Mucosa of descending colon (tissue), 3 donors: ENCODE results near the gene SNX15. TPM values are rescaled to one million over a fixed set of nuclear protein-coding genes. Genes with fewer than 3 reads are reported as not detected.

Experiments
- ATAC-seq: fragments of 200-7000 bp; cut with Tn5 transposase; one replicate; pipeline ENCODE4 v1.9.1; 2020; ENCODE audit warnings: mild to moderate bottlenecking, moderate library complexity
- DNase-seq, 3 donors: peaks; one replicate each; pipeline ENCODE4 v3.0.0-alpha.2; 2020
- H3K36me3 ChIP-seq: fragments of 200-600 bp; one replicate; pipeline ENCODE4 v1.8.0; 2021; ENCODE audit warnings: low read depth, mild to moderate bottlenecking
- H3K4me1 ChIP-seq: fragments of 200-600 bp; one replicate; pipeline ENCODE4 v1.8.0; 2021; ENCODE audit warnings: low read depth, mild to moderate bottlenecking
- H3K4me3 ChIP-seq: fragments of 200-600 bp; one replicate; pipeline ENCODE4 v1.8.0; 2021; ENCODE audit warnings: mild to moderate bottlenecking
- H3K9me3 ChIP-seq: fragments of 200-600 bp; one replicate; pipeline ENCODE4 v1.8.0; 2021; ENCODE audit warnings: mild to moderate bottlenecking
- intact Hi-C, 2 donors: fragments of 100-400 bp; cut with DNase I in 1 of 2; cut with micrococcal nuclease in 1 of 2; formaldehyde crosslinking; loops; one replicate each; pipeline versions ENCODE4 v1.11.0 to v1.11.1; 2022; cut with DNase I, micrococcal nuclease
- microRNA-seq: library from miRNA; unstranded; fragments of <30 nt; microRNA quantifications from one replicate; pipeline ENCODE4, GENCODE V29; 2019
- total RNA-seq, 3 donors: library from RNA; stranded (reverse); fragmentation: NEBNext Ultra II Directional in 2 of 3; extraction: Animal tissue kit (Norgen Biotek cat#: 25700) in 2 of 3; gene quantifications; one replicate each; pipeline versions ENCODE4 v1.2.1 to v1.2.4, GENCODE V29; 2021 to 2023
- TF ChIP-seq, protein P1 (sequence below): fragments of 200-600 bp; IDR thresholded peaks from one replicate; pipeline ENCODE4 v1.8.0; 2022; ENCODE audit warnings: antibody characterized with exemption, mild to moderate bottlenecking
- donor health status: DM: no; HTN: no; CAD: no; lungs with moderate emphysema.
- donor health status: DM: no; HTN: no; CAD: no.
- donor health status: DM: no; HTN: yes; CAD: no.

SNX15 gene
- total RNA-seq, 3 donors from 2014 or later = 28.5 to 46.6 (median 42.8) TPM

DNA sequence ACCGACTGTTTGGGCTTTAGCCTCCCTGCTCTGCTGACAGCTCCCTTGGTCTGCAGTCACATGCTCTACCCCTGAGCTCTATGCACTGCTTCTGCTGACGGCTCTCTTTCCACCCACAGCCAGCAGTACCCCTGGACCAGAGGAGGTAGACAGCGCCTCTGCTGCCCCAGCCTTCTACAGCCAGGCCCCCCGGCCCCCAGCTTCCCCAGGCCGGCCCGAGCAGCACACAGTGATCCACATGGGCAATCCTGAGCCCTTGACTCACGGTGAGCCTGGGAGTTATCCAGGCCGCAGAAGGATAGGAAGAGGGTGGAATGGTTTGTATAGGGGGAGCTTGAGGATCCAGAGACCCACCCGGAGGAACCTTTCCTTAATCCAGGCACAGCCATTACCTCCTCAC is 59.6 kb downstream of the SNX15 start:
- DNase-seq (no peak), ATAC-seq (no peak)
- intact Hi-C loops = no loop called here
- Histone ChIP-seq H3K9me3 (no peaks in the 10 kb centered on the region), H3K4me1 (peaks cover 16% of the 10 kb centered on the region), H3K36me3 (peaks cover 11% of the 10 kb centered on the region), H3K4me3 (no peak overlapping the region)
- TF ChIP-seq, protein P1, sequence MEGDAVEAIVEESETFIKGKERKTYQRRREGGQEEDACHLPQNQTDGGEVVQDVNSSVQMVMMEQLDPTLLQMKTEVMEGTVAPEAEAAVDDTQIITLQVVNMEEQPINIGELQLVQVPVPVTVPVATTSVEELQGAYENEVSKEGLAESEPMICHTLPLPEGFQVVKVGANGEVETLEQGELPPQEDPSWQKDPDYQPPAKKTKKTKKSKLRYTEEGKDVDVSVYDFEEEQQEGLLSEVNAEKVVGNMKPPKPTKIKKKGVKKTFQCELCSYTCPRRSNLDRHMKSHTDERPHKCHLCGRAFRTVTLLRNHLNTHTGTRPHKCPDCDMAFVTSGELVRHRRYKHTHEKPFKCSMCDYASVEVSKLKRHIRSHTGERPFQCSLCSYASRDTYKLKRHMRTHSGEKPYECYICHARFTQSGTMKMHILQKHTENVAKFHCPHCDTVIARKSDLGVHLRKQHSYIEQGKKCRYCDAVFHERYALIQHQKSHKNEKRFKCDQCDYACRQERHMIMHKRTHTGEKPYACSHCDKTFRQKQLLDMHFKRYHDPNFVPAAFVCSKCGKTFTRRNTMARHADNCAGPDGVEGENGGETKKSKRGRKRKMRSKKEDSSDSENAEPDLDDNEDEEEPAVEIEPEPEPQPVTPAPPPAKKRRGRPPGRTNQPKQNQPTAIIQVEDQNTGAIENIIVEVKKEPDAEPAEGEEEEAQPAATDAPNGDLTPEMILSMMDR = no peak

DNA sequence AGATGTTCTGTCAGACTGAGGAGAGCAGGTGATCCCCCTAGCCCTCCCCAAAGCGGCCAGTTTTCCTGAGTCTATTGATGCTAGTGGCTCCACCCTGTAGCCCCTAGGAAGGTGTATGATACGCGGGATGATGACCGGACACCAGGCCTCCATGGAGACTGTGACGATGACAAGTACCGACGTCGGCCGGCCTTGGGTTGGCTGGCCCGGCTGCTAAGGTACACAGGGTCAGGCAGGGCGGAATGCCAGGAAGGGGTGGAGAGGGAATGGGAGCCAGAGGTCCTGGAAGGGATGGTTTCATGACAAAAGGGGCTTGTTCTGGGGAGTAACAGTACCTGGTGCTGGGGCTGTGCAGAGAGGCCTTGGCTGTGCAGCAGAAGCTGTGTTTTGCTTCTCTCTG is 60.0 kb downstream of the SNX15 start:
- H3K9me3 ChIP-seq = no peaks in the 10 kb centered on the region
- no peak overlapping the region for H3K4me3 ChIP-seq
- H3K36me3 ChIP-seq = peaks cover 11% of the 10 kb centered on the region
- ATAC-seq (no peak), DNase-seq (no peak)
- H3K4me1 ChIP-seq = peaks cover 16% of the 10 kb centered on the region
- TF ChIP-seq, protein P1 = no peak
- intact Hi-C loops = no loop called here

DNA sequence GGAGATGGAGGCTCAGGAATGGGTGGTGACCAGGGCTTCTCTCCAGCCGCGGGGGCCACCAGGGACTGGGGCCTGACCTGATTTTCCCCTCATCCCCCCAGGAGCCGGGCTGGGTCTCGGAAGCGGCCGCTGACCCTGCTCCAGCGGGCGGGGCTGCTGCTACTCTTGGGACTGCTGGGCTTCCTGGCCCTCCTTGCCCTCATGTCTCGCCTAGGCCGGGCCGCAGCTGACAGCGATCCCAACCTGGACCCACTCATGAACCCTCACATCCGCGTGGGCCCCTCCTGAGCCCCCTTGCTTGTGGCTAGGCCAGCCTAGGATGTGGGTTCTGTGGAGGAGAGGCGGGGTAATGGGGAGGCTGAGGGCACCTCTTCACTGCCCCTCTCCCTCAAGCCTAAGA is 60.6 kb downstream of the SNX15 start:
- TF ChIP-seq, protein P1 = no peak
- DNase-seq (no peak), ATAC-seq (no peak)
- Histone ChIP-seq H3K9me3 (no peaks in the 10 kb centered on the region), H3K4me1 (peaks cover 16% of the 10 kb centered on the region), H3K4me3 (no peak overlapping the region), H3K36me3 (peaks cover 11% of the 10 kb centered on the region)
- intact Hi-C loops = no loop called here

DNA sequence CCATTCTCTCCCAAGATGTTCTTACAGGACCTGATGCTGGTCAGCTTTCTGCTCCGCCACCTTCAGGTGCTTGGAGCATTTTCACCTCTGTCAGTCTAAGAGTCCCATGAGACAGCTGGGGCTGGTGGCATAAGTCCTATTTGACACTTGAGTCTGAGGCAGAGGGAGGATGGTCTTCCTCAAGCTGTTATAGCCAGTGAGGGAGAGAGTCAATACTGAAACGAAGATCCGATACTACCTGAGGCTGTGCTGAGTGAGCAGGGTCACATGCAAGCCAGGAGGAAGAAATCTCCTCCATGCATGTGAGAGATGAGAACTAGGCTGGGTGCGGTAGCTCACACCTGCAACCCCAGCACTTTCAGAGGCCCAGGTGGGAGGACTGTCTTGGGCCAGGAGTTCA is 62.4 kb downstream of the SNX15 start:
- DNase-seq = no peak
- intact Hi-C loops = no loop called here
- H3K9me3 ChIP-seq = no peaks in the 10 kb centered on the region
- peaks cover 11% of the 10 kb centered on the region for H3K36me3 ChIP-seq
- no peak for ATAC-seq
- H3K4me3 ChIP-seq = no peak overlapping the region
- H3K4me1 ChIP-seq = peaks cover 8% of the 10 kb centered on the region
- TF ChIP-seq, protein P1 = no peak

Small RNA genes within 50 kb of the gene (microRNA-seq; reads per million reads assigned to microRNA genes)
- 0.70 reads per million for gene MIR6879

Other genes starting within 250 kb of the SNX15 start
- gene SF1, start 248.9 kb upstream of the SNX15 start, total RNA-seq = 100 to 1,000 TPM; 223 to 317 (median 241) TPM
- gene MAP4K2, start 224.2 kb upstream of the SNX15 start, total RNA-seq = 10 to 100 TPM in 2 of 3 donors, 1 to 10 TPM in 1; 8.7 to 16.8 (median 14.1) TPM
- gene MEN1, start 216.9 kb upstream of the SNX15 start, total RNA-seq = 10 to 100 TPM; 19.3 to 26.4 (median 21.9) TPM
- gene CDC42BPG, start 182.8 kb upstream of the SNX15 start, total RNA-seq = 10 to 100 TPM; 24.3 to 73.1 (median 32.3) TPM
- gene EHD1, start 148.8 kb upstream of the SNX15 start, total RNA-seq = 10 to 100 TPM; 58.3 to 85.9 (median 81.5) TPM
- 10 to 100 TPM; 35.4 to 39.8 (median 36.6) TPM for gene ATG2A, start 110.2 kb upstream of the SNX15 start, total RNA-seq
- 10 to 100 TPM; 23.0 to 39.7 (median 23.2) TPM for gene PPP2R5B, start 102.8 kb upstream of the SNX15 start, total RNA-seq
- not detected for gene GPHA2, start 91.5 kb upstream of the SNX15 start, total RNA-seq
- not detected for gene MAJIN, start 55.3 kb upstream of the SNX15 start, total RNA-seq
- gene BATF2, start 30.5 kb upstream of the SNX15 start, total RNA-seq = 10 to 100 TPM; 12.7 to 25.3 (median 18.0) TPM
- 10 to 100 TPM; 70.1 to 90.6 (median 71.4) TPM for gene ARL2, start 13.3 kb upstream of the SNX15 start, total RNA-seq
- gene SAC3D1, start 13.8 kb downstream of the SNX15 start, total RNA-seq = 10 to 100 TPM in 2 of 3 donors, 1 to 10 TPM in 1; 8.5 to 13.1 (median 11.8) TPM
- 10 to 100 TPM in 2 of 3 donors, 1 to 10 TPM in 1; 6.9 to 57.7 (median 32.6) TPM for gene NAALADL1, start 31.1 kb downstream of the SNX15 start, total RNA-seq
- 10 to 100 TPM in 1 of 3 donors, 1 to 10 TPM in 2; 2.9 to 14.6 (median 4.8) TPM for gene CDCA5, start 56.6 kb downstream of the SNX15 start, total RNA-seq
- 10 to 100 TPM; 36.3 to 50.6 (median 42.6) TPM for gene ZFPL1, start 56.8 kb downstream of the SNX15 start, total RNA-seq
- 100 to 1,000 TPM; 149 to 200 (median 156) TPM for gene VPS51, start 68.8 kb downstream of the SNX15 start, total RNA-seq
- 10 to 100 TPM; 13.1 to 25.7 (median 23.6) TPM for gene TM7SF2, start 84.4 kb downstream of the SNX15 start, total RNA-seq
- gene ZNHIT2, start 90.3 kb downstream of the SNX15 start, total RNA-seq = 1 to 10 TPM; 5.1 to 8.3 (median 6.0) TPM
- gene FAU, start 94.7 kb downstream of the SNX15 start, total RNA-seq = 100 to 1,000 TPM; 680 to 873 (median 705) TPM
- gene MRPL49, start 94.9 kb downstream of the SNX15 start, total RNA-seq = 10 to 100 TPM; 42.6 to 48.5 (median 45.4) TPM
- gene SYVN1, start 107.1 kb downstream of the SNX15 start, total RNA-seq = 10 to 100 TPM; 59.7 to 62.2 (median 60.3) TPM
- gene SPDYC, start 142.8 kb downstream of the SNX15 start, total RNA-seq = not detected
- gene CAPN1, start 154.5 kb downstream of the SNX15 start, total RNA-seq = 100 to 1,000 TPM; 211 to 389 (median 271) TPM
- gene POLA2, start 234.5 kb downstream of the SNX15 start, total RNA-seq = 10 to 100 TPM in 2 of 3 donors, 1 to 10 TPM in 1; 8.9 to 14.4 (median 11.4) TPM